Measurements from ENCODE around the gene TCEAL4.

DNA sequence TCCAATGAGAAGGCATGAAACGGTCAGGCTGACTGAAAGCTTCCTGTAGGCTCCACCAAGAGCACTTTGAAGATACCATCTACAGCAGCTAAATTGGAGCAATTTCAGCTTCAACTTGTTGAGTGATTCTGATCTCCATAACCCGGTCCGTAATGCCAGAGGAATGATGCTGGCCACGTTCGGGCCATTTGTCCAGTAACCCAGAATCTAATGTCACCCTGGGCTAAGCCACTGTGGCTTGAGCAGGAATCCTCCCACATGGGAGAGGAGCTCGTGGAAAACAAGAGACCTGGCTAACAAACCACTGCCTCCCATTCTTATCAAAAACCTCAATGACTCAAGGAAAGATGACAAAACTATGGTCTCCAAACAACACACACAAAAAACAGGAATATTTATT, 14.2 kb upstream of the TCEAL4 start:
- TF ChIP-seq EZH2 (IDR thresholded peaks at IDR 0.05) (no peak), POLR2AphosphoS5 (IDR thresholded peaks at IDR 0.05; ENCODE audit: borderline replicate concordance, low read depth, low read length) (no peak), FOXP2 (optimal IDR thresholded peaks at IDR 0.05; ENCODE audit: control extremely low read depth, extremely low read length, insufficient read depth) (no peak)

All from SK-N-MC (cell line).